AG04450 (cell line): ENCODE measurements around the gene FIS1. TPM values are rescaled to one million over a fixed set of nuclear protein-coding genes. Genes with fewer than 3 reads are reported as not detected.

Experiments used
- CTCF ChIA-PET: fragments of 300-600, 350-600 bp; formaldehyde crosslinking; extraction: SDS; loops from one replicate; lab custom pipeline; 2022; ENCODE audit warnings: antibody characterized with exemption, inconsistent platforms; lab: Charles Lee
- POLR2A ChIA-PET: fragments of 350-600 bp; formaldehyde crosslinking; extraction: SDS; loops from one replicate; lab custom pipeline; 2021; ENCODE audit warnings: antibody characterized with exemption, inconsistent platforms; lab: Yijun Ruan, JAX
- DNase-seq: peaks from one replicate; pipeline ENCODE4 v3.0.0-alpha.2; 2011; ENCODE audit warnings: low read depth, low spot score
- H3K27ac ChIP-seq: one replicate; pipeline ENCODE4 v1.5.1; 2012; ENCODE audit warnings: low read depth, low read length, control low read depth
- H3K27me3 ChIP-seq: one replicate; pipeline ENCODE4 v1.6.0; 2012; ENCODE audit warnings: low read length; ENCODE audit not compliant: control insufficient read depth, insufficient read depth
- H3K4me3 ChIP-seq: 2 replicates; pipeline ENCODE4 v1.5.1; 2011; ENCODE audit warnings: mild to moderate bottlenecking, low read depth, low read length, control low read depth
- H3K9me3 ChIP-seq: 2 replicates; pipeline ENCODE4 v1.5.1; 2012; ENCODE audit warnings: low read length; ENCODE audit not compliant: control insufficient read depth, insufficient read depth
- CTCF ChIP-seq: IDR thresholded peaks from 2 replicates; pipeline ENCODE4 v1.5.1; 2011; ENCODE audit warnings: low read depth, low read length, control low read depth, inconsistent platforms
- polyA plus RNA-seq: library from polyadenylated mRNA; depleted of rRNA; stranded (reverse); fragments of >200 nt; gene quantifications from 2 replicates; pipeline ENCODE4 v1.2.3, GENCODE V29; 2011

The FIS1 gene
- polyA plus RNA-seq, 1 experiment = 170 TPM

- H3K27ac ChIP-seq = peak overlapping the region; percentile 92
- H3K9me3 ChIP-seq = peaks cover 5% of the 10 kb centered on the region; the same call in 1 of the 2 replicates
- DNase-seq = no peak
- no peaks in the 10 kb centered on the region for H3K27me3 ChIP-seq
- TF ChIP-seq CTCF = no peak
- H3K4me3 ChIP-seq = peak overlapping the region; percentile 98
- POLR2A ChIA-PET = interaction anchor here (0.7 to 1.3 kb wide), 3 partner anchors 20 to 100 kb away, joined by 3 to 16 read pairs (median 13); partner anchors contain the start of genes PLOD3 and ZNHIT1
- CTCF ChIA-PET = interaction anchor here (0.6 to 5.6 kb wide), 23 partner anchors 8 to 954 kb away, joined by 3 to 101 read pairs (median 5); partner anchors contain the start of genes PLOD3 and ZNHIT1
Observed at GRCh38 chr7:101243646-101244374, 1.1 kb downstream of the FIS1 start.

GRCh38 chr7:101241443-101242349 is 3.2 kb downstream of the FIS1 start:
- H3K9me3 ChIP-seq = peaks cover 5% of the 10 kb centered on the region; the same call in 1 of the 2 replicates
- no peak for TF ChIP-seq CTCF
- H3K27me3 ChIP-seq = no peaks in the 10 kb centered on the region
- H3K27ac ChIP-seq = no peak overlapping the region
- DNase-seq = no peak
- CTCF ChIA-PET = interaction anchor here (0.6 to 5.6 kb wide), 4 partner anchors 23 to 412 kb away, joined by 3 to 101 read pairs (median 7); partner anchors contain the start of gene ZNHIT1
- POLR2A ChIA-PET = no interaction called here
- no peak overlapping the region for H3K4me3 ChIP-seq

- CTCF ChIA-PET = interaction anchor here (0.6 to 1.1 kb wide), 2 partner anchors 23 to 145 kb away, joined by 5 to 9 read pairs; partner anchors contain the start of gene ZNHIT1
Observed at GRCh38 chr7:101241015-101241363, 3.9 kb downstream of the FIS1 start.

GRCh38 chr7:101240226-101241014 is 4.5 kb downstream of the FIS1 start:
- Histone ChIP-seq H3K4me3 (no peak overlapping the region), H3K27ac (no peak overlapping the region), H3K9me3 (peaks cover 1% of the 10 kb centered on the region; the same call in 1 of the 2 replicates), H3K27me3 (no peaks in the 10 kb centered on the region)
- no peak for DNase-seq
- ChIA-PET CTCF (interaction anchor here (1.1 kb wide), 1 partner anchor 22 kb away, joined by 5 read pairs; the partner anchor contains the start of gene ZNHIT1), POLR2A (no interaction called here)
- TF ChIP-seq CTCF = no peak

More at GRCh38 chr7:101241015-101241363, 3.9 kb downstream of the FIS1 start:
- POLR2A ChIA-PET = no interaction called here
- no peak for TF ChIP-seq CTCF
- no peak for DNase-seq
- H3K9me3 ChIP-seq = peaks cover 5% of the 10 kb centered on the region; the same call in 1 of the 2 replicates
- H3K27me3 ChIP-seq = no peaks in the 10 kb centered on the region
- H3K4me3 ChIP-seq = no peak overlapping the region
- no peak overlapping the region for H3K27ac ChIP-seq
